ENCODE results near the gene ANO8.
"Not testable (repeated sequence)": the region's sequence is repeated elsewhere in the genome, so short reads cannot be mapped to it uniquely, and the experiment has no call there.

The ANO8 gene

DNA sequence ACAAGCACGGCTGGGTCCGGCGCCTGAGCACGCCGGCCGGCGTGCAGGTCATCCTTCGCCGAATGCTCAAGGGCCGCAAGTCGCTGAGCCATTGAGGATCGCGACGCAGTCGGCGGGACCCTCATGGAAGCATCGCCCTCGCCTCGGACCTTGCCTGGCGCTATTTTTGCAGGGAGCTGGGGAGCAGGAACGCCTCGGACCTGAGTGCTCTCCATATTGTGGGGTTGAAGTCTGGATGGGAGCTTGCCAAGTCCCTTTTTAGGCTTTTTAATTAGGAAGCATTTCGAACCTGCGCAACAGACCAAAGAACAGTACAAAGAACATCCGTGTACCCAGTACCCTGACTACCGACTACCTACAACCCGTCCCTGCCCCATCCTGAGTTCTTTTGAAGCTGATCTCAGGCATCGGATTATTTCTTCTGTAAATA, 28.4 kb downstream of the ANO8 start:
- DNase-seq, result no peak

- peak; percentile 88 for DNase-seq
Observed at GRCh38 chr19:17305517-17306284, 29.0 kb downstream of the ANO8 start, which contains the start of gene MRPL34. Gene MRPL34 (plus strand): TSS chr19:17305872. CDS start chr19:17305893, 21 bp downstream.

- no peak for DNase-seq
Observed at GRCh38 chr19:17305216-17305516, 29.5 kb downstream of the ANO8 start.

DNA sequence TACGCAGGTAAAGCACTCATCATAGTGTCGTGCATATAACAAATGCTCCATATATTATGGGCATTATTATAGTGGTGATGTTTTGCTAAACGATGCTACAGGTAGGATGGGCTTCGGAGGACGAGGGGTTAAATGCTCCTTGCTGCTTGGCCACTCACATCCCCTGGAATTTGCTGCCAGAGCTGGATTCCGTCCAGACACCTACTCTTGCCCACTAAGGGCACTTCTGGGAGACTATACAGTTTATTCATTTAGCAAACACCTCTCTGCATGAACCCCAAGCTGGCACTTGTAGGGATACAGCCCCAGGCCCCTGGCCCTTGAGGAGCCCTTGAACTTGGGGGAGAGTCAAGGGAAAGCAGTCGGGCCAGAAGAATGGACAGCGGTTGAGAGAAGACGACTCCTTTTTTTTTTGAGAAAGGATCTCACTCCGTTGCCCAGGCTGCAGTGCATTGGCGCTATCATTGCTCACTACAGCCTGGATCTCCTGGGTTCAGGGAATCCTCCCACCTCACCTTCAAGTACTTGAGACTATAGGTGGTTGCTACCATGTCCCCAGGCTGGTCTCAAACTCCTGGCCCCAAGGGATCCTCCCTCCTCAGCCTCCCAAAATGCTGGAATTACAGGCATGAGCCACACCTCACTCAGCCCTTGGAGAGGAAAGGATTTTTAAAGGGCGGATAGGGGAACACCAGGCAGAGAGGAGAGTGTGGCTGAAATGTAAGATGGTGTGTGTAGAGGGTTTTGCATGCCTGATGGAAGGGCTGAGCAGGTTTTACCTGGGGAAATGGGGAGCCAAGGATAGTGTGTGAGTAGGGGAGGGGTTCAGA, 30.1 kb downstream of the ANO8 start:
- DNase-seq, result no peak

- DNase-seq, result no peak
Observed at GRCh38 chr19:17303940-17304267, 30.8 kb downstream of the ANO8 start.

DNA sequence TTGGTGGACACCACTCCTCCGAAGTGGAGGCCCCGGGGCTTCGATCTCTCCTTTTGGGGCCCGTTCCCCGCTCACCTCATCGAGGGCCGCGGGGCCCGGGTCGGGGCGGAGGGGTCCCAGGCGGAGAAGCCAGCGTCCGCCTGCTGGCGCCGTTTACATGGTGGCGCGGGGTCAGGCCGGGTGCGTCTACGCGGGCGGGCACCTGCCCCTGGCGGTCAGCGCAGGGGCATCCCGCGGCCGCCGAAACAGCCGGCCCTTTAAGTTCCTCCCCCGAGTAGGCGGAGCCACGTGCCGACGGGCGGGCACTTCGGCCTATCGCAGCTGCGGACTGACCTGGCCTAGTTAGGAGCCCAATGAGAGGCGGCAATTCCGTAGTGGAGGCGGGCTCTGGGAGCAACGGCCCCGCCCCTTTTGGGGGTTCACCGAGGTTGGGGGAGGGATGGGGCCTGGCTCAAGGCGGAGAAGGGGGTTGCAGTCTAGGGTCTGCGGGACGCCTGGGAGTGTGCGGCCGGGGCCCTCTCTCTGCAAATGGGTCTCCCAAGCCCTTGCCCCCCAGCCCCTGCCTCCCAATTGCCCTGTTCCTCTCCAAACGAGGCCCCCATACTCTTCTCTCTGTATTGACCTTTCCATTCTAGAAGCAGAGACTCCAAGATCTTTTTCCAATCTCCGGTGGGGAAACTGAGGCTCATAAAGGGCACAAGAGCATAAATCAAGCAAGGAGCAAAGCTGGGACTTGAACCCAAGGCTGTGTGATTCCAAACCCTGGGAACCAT, 31.3 kb downstream of the ANO8 start, which contains the start of gene ABHD8:
ABHD8 (minus strand) TSS at position 259 of the 773 bp plus-strand sequence. CDS start 1,809 bp downstream, outside the sequence.
- DNase-seq, result peak; percentile 81

DNA sequence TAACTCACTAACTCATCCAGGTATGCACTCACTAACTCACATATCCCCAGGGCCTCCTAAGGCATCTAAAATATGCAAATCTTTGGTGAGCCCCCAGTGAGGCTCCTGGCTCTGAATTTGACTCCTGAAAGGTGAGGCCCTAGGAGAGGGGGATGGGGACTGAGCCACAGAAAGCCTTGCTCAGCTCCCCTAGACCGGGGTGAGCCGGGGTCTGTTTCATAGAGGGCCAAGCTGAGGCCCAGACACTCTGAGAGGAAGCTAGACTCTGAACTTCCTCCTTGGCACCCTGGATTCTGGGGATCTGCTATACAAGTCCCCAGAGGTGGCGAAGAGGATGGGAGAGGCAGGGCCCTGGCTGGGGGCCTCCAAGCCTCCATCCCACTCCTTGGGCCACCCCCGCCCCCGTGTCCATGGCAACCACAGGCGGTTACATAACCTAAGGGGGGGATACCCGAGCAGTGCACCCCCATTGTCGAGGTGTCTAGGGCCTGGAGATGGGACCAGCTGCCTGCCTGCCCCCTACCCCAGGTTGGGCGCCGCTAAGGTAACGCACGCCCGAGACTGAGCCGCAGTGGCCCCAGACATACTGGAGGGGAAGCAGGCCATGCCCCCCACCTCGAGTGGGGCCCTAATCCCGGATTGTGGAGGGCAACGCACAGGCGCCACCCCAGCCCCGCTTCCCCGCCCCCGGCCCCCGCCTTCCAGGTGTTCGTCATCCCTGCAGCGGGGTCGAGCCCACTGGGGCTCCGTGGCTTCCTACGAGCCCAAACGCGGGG, 32.1 kb downstream of the ANO8 start:
- DNase-seq, result no peak

GRCh38 chr19:17300992-17301619, 33.5 kb downstream of the ANO8 start:
- no peak for DNase-seq

- DNase-seq, result no peak
Observed at GRCh38 chr19:17296976-17297375, 37.7 kb downstream of the ANO8 start.

DNA sequence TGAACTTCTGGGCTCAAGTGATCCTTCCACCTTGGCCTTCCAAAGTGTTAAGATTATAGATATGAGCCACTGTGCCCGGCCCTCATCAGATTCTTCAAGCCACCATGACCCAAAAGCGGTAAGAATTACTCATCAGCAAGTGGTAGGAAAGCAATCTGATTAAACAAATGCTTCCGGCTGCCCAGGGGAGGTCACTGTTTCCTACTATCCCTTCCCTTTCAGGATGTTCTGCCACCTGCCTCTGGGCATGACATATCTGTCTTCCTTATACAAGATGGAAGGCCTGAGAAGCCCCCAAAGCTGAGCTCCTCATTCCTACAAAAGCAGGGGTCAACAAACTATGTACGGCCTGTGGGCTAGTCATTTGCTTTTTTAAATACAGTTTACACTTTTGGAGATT, 38.4 kb downstream of the ANO8 start:
- no peak for DNase-seq

- DNase-seq, result not testable (repeated sequence)
Observed at GRCh38 chr19:17295551-17295950, 39.1 kb downstream of the ANO8 start.

- DNase-seq, result peak; percentile 27
Observed at GRCh38 chr19:17294051-17294891, 40.4 kb downstream of the ANO8 start.

GRCh38 chr19:17293605-17294004, 41.0 kb downstream of the ANO8 start:
- DNase-seq, result no peak

DNA sequence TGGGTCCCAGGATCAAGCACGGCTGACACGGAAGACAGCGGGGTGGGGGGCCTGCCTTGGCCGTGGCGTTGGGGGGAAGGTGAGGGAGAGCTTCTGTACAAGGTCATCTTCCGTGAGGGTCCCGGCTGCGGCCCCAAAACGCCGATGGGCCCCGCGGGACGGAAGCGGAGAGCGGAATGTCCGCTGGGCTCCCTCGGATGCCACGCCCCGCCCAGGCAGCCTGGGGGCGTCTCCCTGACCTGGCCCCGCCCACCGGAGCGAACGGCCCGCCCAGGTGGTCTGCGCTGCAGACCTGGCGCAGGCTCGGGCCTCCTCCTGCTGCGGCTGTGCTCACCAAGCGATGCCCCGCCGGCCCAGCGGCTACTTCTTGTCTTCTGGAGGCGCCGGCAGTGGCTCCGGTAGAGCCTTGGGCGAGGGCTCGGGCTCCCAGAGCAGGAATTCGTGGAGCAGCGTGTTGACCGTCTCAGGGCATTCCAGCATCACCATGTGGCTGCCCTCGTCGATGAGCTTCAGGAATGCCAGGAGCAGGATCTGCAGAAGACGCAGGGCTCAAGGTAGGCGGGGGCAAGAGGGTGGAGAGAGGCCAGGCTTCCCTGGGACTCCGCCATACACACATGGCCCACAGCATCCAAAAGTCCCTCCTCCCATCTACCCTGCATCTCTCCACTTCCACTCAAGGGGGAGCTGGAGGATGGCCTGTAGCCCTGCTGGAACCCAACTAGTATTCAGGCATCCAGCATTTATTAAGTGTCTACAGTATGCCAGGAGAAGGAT, 42.2 kb downstream of the ANO8 start:
- peak; percentile 53 for DNase-seq

- DNase-seq, result no peak
Observed at GRCh38 chr19:17289489-17289888, 45.2 kb downstream of the ANO8 start.

DNA sequence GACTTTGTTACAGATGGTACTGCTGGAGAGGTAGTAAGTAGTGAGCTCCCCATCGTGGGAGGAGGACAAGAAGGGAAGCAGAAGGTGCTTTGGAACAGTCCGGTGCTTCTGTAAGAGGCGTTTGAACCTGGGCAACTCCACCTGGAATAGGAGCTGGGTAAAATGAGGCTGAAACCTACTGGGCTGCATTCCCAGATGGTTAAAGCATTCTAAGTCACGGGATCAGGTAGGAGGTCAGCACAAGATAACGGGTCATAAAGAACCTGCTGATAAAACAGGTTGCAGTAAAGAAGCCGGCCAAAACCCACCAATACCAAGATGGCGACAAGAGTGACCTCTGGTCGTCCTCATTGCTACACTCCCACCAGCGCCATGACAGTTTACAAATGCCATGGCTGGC, 47.9 kb downstream of the ANO8 start:
- DNase-seq, result no peak

GRCh38 chr19:17286263-17286662, 48.4 kb downstream of the ANO8 start:
- no peak for DNase-seq

DNA sequence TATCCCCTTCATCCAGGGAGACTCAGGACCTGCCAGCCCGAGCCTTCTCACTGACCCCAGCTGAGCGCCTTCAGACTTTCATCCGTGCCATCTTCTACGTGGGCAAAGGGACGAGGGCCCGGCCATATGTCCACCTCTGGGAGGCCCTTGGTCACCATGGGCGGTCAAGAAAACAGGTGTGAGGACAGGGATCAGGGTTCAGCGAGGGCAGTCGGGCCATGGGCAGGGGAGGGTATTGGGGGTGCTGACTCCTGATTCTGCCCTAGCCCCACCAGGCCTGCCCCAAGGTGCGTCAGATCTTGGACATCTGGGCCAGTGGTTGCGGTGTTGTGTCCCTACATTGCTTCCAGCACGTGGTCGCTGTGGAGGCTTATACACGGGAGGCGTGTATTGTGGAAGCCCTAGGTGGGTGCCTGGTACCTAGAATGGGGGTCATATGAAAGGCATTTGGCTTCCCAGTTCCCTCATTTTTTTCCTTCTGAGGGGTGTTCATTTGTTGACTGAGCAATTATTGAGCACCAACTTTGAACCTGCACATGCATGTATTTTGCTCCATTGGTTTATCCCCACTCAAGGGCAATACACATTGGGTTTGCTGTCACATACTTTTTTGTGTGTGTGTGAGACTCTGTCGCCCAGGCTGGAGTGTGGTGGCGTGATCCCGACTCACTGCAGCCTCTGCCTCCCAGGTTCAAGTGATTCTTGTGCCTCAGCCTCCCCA, 49.1 kb downstream of the ANO8 start:
- DNase-seq, result no peak

DNA sequence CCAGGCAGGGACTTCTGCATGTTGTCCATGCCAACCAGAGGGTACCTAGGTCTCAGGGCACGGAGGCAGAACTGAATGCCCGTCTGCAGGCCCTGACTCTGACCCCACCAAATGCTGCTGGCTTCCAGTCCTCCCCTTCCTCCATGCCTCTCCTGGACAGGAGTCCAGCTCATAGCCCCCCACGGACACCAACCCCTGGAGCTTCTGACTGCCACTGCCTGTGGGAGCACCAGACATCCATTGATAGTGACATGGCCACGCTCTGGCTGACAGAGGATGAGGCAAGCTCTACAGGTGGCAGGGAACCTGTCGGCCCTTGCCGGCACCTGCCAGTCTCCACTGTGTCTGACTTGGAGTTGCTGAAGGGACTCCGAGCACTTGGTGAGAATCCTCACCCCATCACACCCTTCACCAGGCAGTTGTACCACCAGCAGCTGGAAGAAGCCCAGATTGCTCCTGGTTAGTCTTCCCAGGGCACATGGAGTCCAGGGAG, 51.1 kb downstream of the ANO8 start:
- DNase-seq, result no peak
